Ishikawa (cell line): ENCODE measurements around the gene SH3TC2.

Experiments
- CEBPB ChIP-seq: IDR thresholded peaks from 2 replicates; pipeline ENCODE4 v1.6.1; 2012
- CREB1 ChIP-seq: IDR thresholded peaks from 2 replicates; pipeline ENCODE4 v1.6.1; 2012; ENCODE audit warnings: low read depth
- EGR1 ChIP-seq: IDR thresholded peaks from 2 replicates; pipeline ENCODE4 v1.6.1; 2012
- EP300 ChIP-seq: IDR thresholded peaks from 2 replicates; pipeline ENCODE4 v1.6.1; 2012; ENCODE audit warnings: borderline replicate concordance
- FOXM1 ChIP-seq: IDR thresholded peaks from 2 replicates; pipeline ENCODE4 v1.6.1; 2012; ENCODE audit warnings: low read depth, borderline replicate concordance
- MAX ChIP-seq: IDR thresholded peaks from 2 replicates; pipeline ENCODE4 v1.6.1; 2012
- NFIC ChIP-seq: IDR thresholded peaks from 2 replicates; pipeline ENCODE4 v1.6.1; 2012
- RAD21 ChIP-seq: IDR thresholded peaks from 2 replicates; pipeline ENCODE4 v1.6.1; 2012; ENCODE audit warnings: low read depth
- REST ChIP-seq: IDR thresholded peaks from 2 replicates; pipeline ENCODE4 v1.6.1; 2012; ENCODE audit warnings: low read depth, mild to moderate bottlenecking
- TAF1 ChIP-seq: IDR thresholded peaks from 2 replicates; pipeline ENCODE4 v1.6.1; 2012; ENCODE audit warnings: low read depth, mild to moderate bottlenecking
- TCF12 ChIP-seq: IDR thresholded peaks from 2 replicates; pipeline ENCODE4 v1.6.1; 2012; ENCODE audit warnings: low read depth
- TEAD4 ChIP-seq: IDR thresholded peaks from 2 replicates; pipeline ENCODE4 v1.6.1; 2012
- USF1 ChIP-seq: IDR thresholded peaks from 2 replicates; pipeline ENCODE4 v1.6.1; 2012
- YY1 ChIP-seq: IDR thresholded peaks from 2 replicates; pipeline ENCODE4 v1.6.1; 2012; ENCODE audit warnings: low read depth
- ZBTB7A ChIP-seq: IDR thresholded peaks from 2 replicates; pipeline ENCODE4 v1.6.1; 2012; ENCODE audit warnings: low read depth

Gene SH3TC2

GRCh38 chr5:148965511-148966265, 97.2 kb downstream of the SH3TC2 start:
- TF ChIP-seq ZBTB7A: no peak
- peak; percentile 89 for TF ChIP-seq NFIC
- no peak for TF ChIP-seq REST
- no peak for TF ChIP-seq YY1
- TF ChIP-seq USF1: peak; percentile 74
- peak; percentile 75 for TF ChIP-seq CREB1
- no peak for TF ChIP-seq EGR1
- 0 out of 2 replicates have a peak, but pooled peaks have one; percentile 43 for TF ChIP-seq TAF1
- TF ChIP-seq TCF12: peak; percentile 96
- TF ChIP-seq FOXM1: peak; percentile 92
- peak; percentile 97 for TF ChIP-seq TEAD4
- TF ChIP-seq CEBPB: peak; percentile 55
- TF ChIP-seq RAD21: no peak; the same call in 1 of the 2 replicates
- TF ChIP-seq MAX: peak; percentile 99
- TF ChIP-seq EP300: peak; percentile 98

- TF ChIP-seq TAF1: no peak
- peak; percentile 68 for TF ChIP-seq USF1
Measured at GRCh38 chr5:148963664-148964063, 99.2 kb downstream of the SH3TC2 start.

- TF ChIP-seq CREB1: no peak
- TF ChIP-seq USF1: peak; percentile 79
- no peak for TF ChIP-seq ZBTB7A
Measured at GRCh38 chr5:148962761-148963324, 100.0 kb downstream of the SH3TC2 start.

- TF ChIP-seq YY1: no peak
- TF ChIP-seq REST: no peak
- TF ChIP-seq TCF12: no peak
- no peak for TF ChIP-seq EP300
- TF ChIP-seq TEAD4: no peak
- no peak for TF ChIP-seq MAX
- no peak for TF ChIP-seq TAF1
- TF ChIP-seq FOXM1: no peak
- no peak for TF ChIP-seq NFIC
- TF ChIP-seq ZBTB7A: no peak
- TF ChIP-seq CEBPB: no peak
- TF ChIP-seq EGR1: no peak
- TF ChIP-seq CREB1: no peak
- no peak for TF ChIP-seq USF1
- TF ChIP-seq RAD21: no peak
Measured at GRCh38 chr5:148962200-148962550, 100.7 kb downstream of the SH3TC2 start.
